Trophoblast cell (in vitro differentiated cells and primary cell): Measurements from ENCODE around the gene NR0B1.
A peak's percentile ranks its signal among the peaks of the same experiment; 100 is the strongest.

Experiments
- DNase-seq, 2 donors: peaks; one replicate each; pipeline ENCODE4 v3.0.0-alpha.2; 2016
- H2AFZ ChIP-seq: 2 replicates; pipeline ENCODE4 v1.6.1; 2013; ENCODE audit warnings: low read length, moderate library complexity, mild to moderate bottlenecking; ENCODE audit not compliant: insufficient read depth, poor library complexity
- H2AK5ac ChIP-seq: 2 replicates; pipeline ENCODE4 v1.6.1; 2013; ENCODE audit warnings: mild to moderate bottlenecking, low read length
- H2BK120ac ChIP-seq: 2 replicates; pipeline ENCODE4 v1.6.1; 2013; ENCODE audit warnings: low read length, mild to moderate bottlenecking, moderate library complexity; ENCODE audit not compliant: insufficient read depth, poor library complexity
- H2BK12ac ChIP-seq: 2 replicates; pipeline ENCODE4 v1.6.1; 2013; ENCODE audit warnings: mild to moderate bottlenecking, low read length, moderate library complexity
- H2BK5ac ChIP-seq: 2 replicates; pipeline ENCODE4 v1.6.1; 2013; ENCODE audit warnings: low read length, low read depth, moderate library complexity, mild to moderate bottlenecking; ENCODE audit not compliant: poor library complexity
- H3K14ac ChIP-seq: 2 replicates; pipeline ENCODE4 v1.6.1; 2013; ENCODE audit warnings: mild to moderate bottlenecking, low read length
- H3K18ac ChIP-seq: 2 replicates; pipeline ENCODE4 v1.6.1; 2013; ENCODE audit warnings: mild to moderate bottlenecking, low read length
- H3K23ac ChIP-seq: 2 replicates; pipeline ENCODE4 v1.6.1; 2013; ENCODE audit warnings: low read length
- H3K27ac ChIP-seq: 2 replicates; pipeline ENCODE4 v1.5.1; 2013; ENCODE audit warnings: low read depth, mild to moderate bottlenecking, inconsistent platforms, low read length, moderate library complexity
- H3K27me3 ChIP-seq: 2 replicates; pipeline ENCODE4 v1.6.1; 2013; ENCODE audit warnings: inconsistent platforms, mild to moderate bottlenecking, low read length, moderate library complexity; ENCODE audit not compliant: insufficient read depth
- H3K36me3 ChIP-seq, 2 experiments: 1 replicate in 1 of 2; 2 replicates in 1 of 2; pipeline ENCODE4 v1.6.1; 2013; ENCODE audit warnings: low read length in 2 of 2, mild to moderate bottlenecking in 2 of 2, moderate library complexity in 1 of 2; ENCODE audit not compliant: insufficient read depth in 2 of 2, control insufficient read depth in 1 of 2
- H3K4ac ChIP-seq: 2 replicates; pipeline ENCODE4 v1.6.1; 2013; ENCODE audit warnings: low read depth, mild to moderate bottlenecking, low read length, moderate library complexity
- H3K4me1 ChIP-seq, 2 experiments: 1 replicate in 1 of 2; 2 replicates in 1 of 2; pipeline ENCODE4 v1.6.1; 2013; ENCODE audit warnings: low read length in 2 of 2, mild to moderate bottlenecking in 2 of 2, moderate library complexity in 1 of 2; ENCODE audit not compliant: insufficient read depth in 2 of 2, control insufficient read depth in 1 of 2
- H3K4me2 ChIP-seq: 2 replicates; pipeline ENCODE4 v1.6.1; 2013; ENCODE audit warnings: inconsistent platforms, mild to moderate bottlenecking, low read length, moderate library complexity
- H3K4me3 ChIP-seq: 2 replicates; pipeline ENCODE4 v1.5.1; 2013; ENCODE audit warnings: mild to moderate bottlenecking, low read depth, low read length, inconsistent platforms
- H3K79me1 ChIP-seq: one replicate; pipeline ENCODE4 v1.6.1; 2013; ENCODE audit warnings: low read length
- H3K79me2 ChIP-seq: 2 replicates; pipeline ENCODE4 v1.6.1; 2013; ENCODE audit warnings: low read length, mild to moderate bottlenecking; ENCODE audit not compliant: control insufficient read depth, insufficient read depth, poor library complexity
- H3K9ac ChIP-seq: 2 replicates; pipeline ENCODE4 v1.6.1; 2013; ENCODE audit warnings: mild to moderate bottlenecking, low read length
- H3K9me3 ChIP-seq: 2 replicates; pipeline ENCODE4 v1.6.1; 2013; ENCODE audit warnings: low read depth, mild to moderate bottlenecking, control low read depth, inconsistent platforms, low read length; ENCODE audit not compliant: insufficient read depth
- H4K12ac ChIP-seq: 2 replicates; pipeline ENCODE4 v1.6.1; 2013; ENCODE audit warnings: low read depth, mild to moderate bottlenecking, low read length, moderate library complexity
- H4K8ac ChIP-seq: 2 replicates; pipeline ENCODE4 v1.6.1; 2013; ENCODE audit warnings: low read depth, mild to moderate bottlenecking, low read length, moderate library complexity
- H4K91ac ChIP-seq: one replicate; pipeline ENCODE4 v1.6.1; 2013; ENCODE audit warnings: low read depth, mild to moderate bottlenecking, low read length, moderate library complexity
- WGBS: extraction: QIAGEN DNeasy Blood & Tissue Kit; methylation state at CpG from one replicate; pipeline ENCODE4 v1.1.7; 2013; ENCODE audit warnings: missing lambda C conversion rate; ENCODE audit not compliant: insufficient read length, insufficient coverage; ENCODE audit errors: extremely low coverage; 5-methylcytosine and 5-hydroxymethylcytosine counted together

NR0B1 gene

DNA sequence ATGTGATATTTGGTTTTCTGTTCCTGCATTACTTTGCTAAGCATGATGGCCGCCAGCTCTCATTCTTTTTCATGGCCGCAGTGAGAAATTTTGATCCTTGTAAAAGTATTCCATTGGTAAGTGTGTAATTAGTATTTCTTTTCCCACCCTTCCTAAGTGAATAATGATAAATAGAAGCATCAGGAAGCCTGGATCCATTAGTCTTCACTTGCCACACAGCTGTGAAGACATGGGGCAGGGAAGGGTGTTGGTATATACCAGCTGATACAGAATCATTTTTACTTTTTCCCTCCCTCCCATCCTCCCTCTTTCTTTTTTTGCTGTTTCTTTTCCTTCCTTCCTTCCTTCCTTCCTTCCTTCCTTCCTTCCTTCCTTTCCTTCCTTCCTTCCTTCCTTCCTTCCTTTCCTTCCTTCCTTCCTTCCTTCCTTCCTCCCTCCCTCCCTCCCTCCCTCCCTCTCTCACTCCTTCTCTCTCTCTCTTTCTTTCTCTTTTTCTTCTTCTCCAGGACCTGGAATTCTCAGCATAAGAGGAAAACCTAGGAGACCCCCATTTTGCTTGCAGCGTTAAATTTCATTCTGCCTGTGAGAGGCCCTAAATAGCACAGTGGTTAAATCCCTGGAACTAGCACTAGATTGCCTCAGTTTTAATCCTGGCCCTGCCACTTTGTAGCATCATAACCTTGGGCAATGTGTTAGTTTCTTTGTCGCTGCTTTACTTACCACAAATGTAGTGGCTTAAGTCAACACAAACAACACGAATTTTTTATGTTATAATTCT is 1.4 kb upstream of the NR0B1 start:
- no peaks in the 10 kb centered on the region for H3K79me1 ChIP-seq
- no peak overlapping the region for H2AK5ac ChIP-seq
- H3K18ac ChIP-seq = no peak overlapping the region
- no CpG with 5 or more reads among the region's 5 CpGs for WGBS
- H3K4me1 ChIP-seq = peaks cover 0 to 8% of the 10 kb centered on the region in 2 experiments
- no peak overlapping the region for H2BK5ac ChIP-seq
- H3K79me2 ChIP-seq = no peaks in the 10 kb centered on the region
- no peak overlapping the region for H3K9ac ChIP-seq
- no peak overlapping the region for H2BK120ac ChIP-seq
- H3K14ac ChIP-seq = no peak overlapping the region
- no peak overlapping the region for H2AFZ ChIP-seq
- no peak for DNase-seq
- H3K27ac ChIP-seq = no peak overlapping the region
- H4K12ac ChIP-seq = no peak overlapping the region
- no peak overlapping the region for H4K8ac ChIP-seq
- no peak overlapping the region for H3K4me2 ChIP-seq
- H4K91ac ChIP-seq = no peak overlapping the region
- H3K27me3 ChIP-seq = peaks cover 17% of the 10 kb centered on the region
- no peak overlapping the region for H3K23ac ChIP-seq
- H3K4me3 ChIP-seq = no peak overlapping the region
- H3K36me3 ChIP-seq = no peaks in the 10 kb centered on the region
- no peak overlapping the region for H2BK12ac ChIP-seq
- H3K4ac ChIP-seq = no peak overlapping the region
- H3K9me3 ChIP-seq = no peaks in the 10 kb centered on the region

DNA sequence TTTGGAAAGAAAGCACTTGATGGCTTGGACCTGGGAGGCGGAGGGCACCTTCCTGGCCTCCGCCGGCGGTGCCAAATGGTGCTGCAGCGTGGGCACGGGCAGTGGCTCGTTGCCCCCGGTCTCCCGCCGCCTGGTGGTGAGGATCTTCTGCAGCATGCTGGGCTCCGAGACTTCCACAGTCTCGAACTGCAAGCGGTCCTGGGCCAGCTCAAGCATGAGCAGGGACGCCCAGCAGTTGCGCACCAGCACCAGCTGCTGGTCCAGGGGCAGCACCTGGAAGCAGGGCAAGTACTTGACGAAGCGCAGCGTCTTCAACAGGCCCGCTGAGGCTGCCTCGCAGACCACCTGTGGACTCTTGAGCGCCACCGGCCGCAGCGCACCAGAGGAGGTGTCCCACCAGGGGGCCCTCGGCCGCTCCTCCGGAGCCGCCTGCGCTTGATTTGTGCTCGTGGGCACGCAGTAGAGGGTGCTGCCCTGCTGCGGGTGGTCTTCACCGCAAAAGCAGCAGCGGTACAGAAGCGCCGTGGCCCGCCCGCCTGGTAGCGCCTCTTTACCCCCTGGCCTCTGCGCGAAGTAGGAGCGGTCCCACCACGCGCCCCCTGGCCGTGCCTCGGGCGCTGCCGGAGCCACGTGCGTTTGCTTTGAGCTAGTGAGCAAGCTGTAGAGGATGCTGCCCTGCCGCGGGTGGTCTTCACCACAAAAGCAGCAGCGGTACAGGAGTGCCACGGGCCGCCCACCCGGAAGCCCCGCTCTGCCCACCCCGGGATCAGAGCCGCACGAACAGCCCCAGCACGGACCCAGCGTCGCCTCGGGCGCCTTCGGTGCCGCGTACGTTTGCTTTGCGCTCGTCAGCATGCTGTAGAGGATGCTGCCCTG is 689 bp downstream of the NR0B1 start:
- no peak overlapping the region for H3K18ac ChIP-seq
- H3K14ac ChIP-seq = no peak overlapping the region
- H2BK12ac ChIP-seq = no peak overlapping the region
- H3K4me3 ChIP-seq = peak overlapping the region; percentile 66
- H2AFZ ChIP-seq = no peak overlapping the region
- H2AK5ac ChIP-seq = no peak overlapping the region
- H3K36me3 ChIP-seq = no peaks in the 10 kb centered on the region
- no peak overlapping the region for H4K91ac ChIP-seq
- no peak overlapping the region for H3K4ac ChIP-seq
- H3K4me1 ChIP-seq = peaks cover 0 to 8% of the 10 kb centered on the region in 2 experiments
- no peak overlapping the region for H2BK120ac ChIP-seq
- no peaks in the 10 kb centered on the region for H3K79me2 ChIP-seq
- H3K23ac ChIP-seq = no peak overlapping the region
- no CpG with 5 or more reads among the region's 71 CpGs for WGBS
- H4K12ac ChIP-seq = peak overlapping the region; percentile 43
- H3K9me3 ChIP-seq = no peaks in the 10 kb centered on the region
- DNase-seq = no peak
- no peak overlapping the region for H4K8ac ChIP-seq
- H3K27ac ChIP-seq = no peak overlapping the region
- H3K4me2 ChIP-seq = peak overlapping the region; percentile 91
- no peaks in the 10 kb centered on the region for H3K79me1 ChIP-seq
- H3K27me3 ChIP-seq = peaks cover 17% of the 10 kb centered on the region
- H2BK5ac ChIP-seq = no peak overlapping the region
- H3K9ac ChIP-seq = no peak overlapping the region

DNA sequence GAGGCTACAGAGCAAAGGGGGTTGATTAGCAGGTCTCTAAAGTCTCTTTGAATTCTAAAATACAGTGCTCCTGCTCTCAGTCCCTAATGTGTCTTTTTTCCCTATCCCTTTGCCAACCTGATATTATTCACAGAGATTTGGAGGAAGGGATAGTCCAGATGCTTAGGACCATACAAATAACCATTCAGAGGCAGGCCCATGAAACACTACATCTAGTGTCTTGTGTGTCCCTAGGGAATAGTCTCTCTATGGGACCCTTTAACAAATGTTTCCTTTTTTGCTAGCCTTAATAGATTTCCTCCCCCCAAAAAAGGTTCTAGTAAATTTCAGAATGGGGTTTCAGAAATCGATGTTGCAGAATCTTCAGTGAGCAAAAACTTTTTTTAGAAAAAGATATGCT is 1.7 kb downstream of the NR0B1 start:
- H3K9me3 ChIP-seq = no peaks in the 10 kb centered on the region
- no peak overlapping the region for H3K9ac ChIP-seq
- no peak overlapping the region for H3K4ac ChIP-seq
- no peaks in the 10 kb centered on the region for H3K79me1 ChIP-seq
- no peak overlapping the region for H3K18ac ChIP-seq
- no peak overlapping the region for H2AFZ ChIP-seq
- H3K36me3 ChIP-seq = no peaks in the 10 kb centered on the region
- WGBS = no CpG with 5 or more reads among the region's 1 CpG
- peaks cover 0 to 8% of the 10 kb centered on the region in 2 experiments for H3K4me1 ChIP-seq
- H4K8ac ChIP-seq = no peak overlapping the region
- no peak overlapping the region for H3K23ac ChIP-seq
- H3K27ac ChIP-seq = no peak overlapping the region
- peaks cover 17% of the 10 kb centered on the region for H3K27me3 ChIP-seq
- no peak overlapping the region for H3K4me3 ChIP-seq
- no peak overlapping the region for H4K12ac ChIP-seq
- H2BK120ac ChIP-seq = no peak overlapping the region
- no peak overlapping the region for H2BK5ac ChIP-seq
- H3K79me2 ChIP-seq = no peaks in the 10 kb centered on the region
- no peak overlapping the region for H2AK5ac ChIP-seq
- no peak overlapping the region for H3K4me2 ChIP-seq
- no peak overlapping the region for H4K91ac ChIP-seq
- no peak overlapping the region for H3K14ac ChIP-seq
- H2BK12ac ChIP-seq = no peak overlapping the region
- no peak for DNase-seq

DNA sequence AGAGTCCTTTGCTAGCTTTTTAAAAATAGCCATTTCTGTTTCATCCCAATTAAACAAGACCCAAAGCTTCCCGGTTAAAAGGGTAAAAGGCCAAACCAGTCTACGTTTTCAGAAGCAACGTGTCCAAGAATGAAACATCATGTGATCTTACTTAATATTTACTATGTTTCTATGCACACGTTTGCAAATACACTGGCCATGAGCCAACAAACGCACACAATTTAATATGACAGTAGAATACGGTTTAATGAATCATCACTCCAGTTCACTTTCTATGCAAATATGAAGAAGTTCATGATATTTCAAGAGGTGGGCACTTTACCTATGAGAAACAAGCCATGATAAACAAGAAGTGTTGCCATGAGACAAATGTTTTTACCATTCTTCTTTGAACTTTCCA is 4.3 kb downstream of the NR0B1 start:
- Histone ChIP-seq H2AK5ac (no peak overlapping the region), H2BK5ac (no peak overlapping the region), H3K18ac (no peak overlapping the region), H3K4me3 (no peak overlapping the region), H3K4me2 (no peak overlapping the region), H3K27me3 (peaks cover 16% of the 10 kb centered on the region), H3K36me3 (no peaks in the 10 kb centered on the region), H4K91ac (no peak overlapping the region), H3K9ac (no peak overlapping the region), H2BK120ac (no peak overlapping the region), H3K79me1 (no peaks in the 10 kb centered on the region), H3K27ac (no peak overlapping the region), H4K8ac (no peak overlapping the region), H3K14ac (no peak overlapping the region), H3K9me3 (no peaks in the 10 kb centered on the region), H2AFZ (no peak overlapping the region), H2BK12ac (no peak overlapping the region), H4K12ac (no peak overlapping the region), H3K4ac (no peak overlapping the region), H3K79me2 (no peaks in the 10 kb centered on the region), H3K23ac (no peak overlapping the region), H3K4me1 (peaks cover 0 to 8% of the 10 kb centered on the region in 2 experiments)
- WGBS = no CpG with 5 or more reads among the region's 6 CpGs
- DNase-seq = no peak
